Nephron (organoid): ENCODE data around the gene ZNF3.

Experiments used
- H3K27ac Mint-ChIP-seq, 3 experiments: 2 replicates each; pipeline ENCODE4 v1.8.0; 2020; ENCODE audit warnings: mixed read lengths in 3 of 3, mild to moderate bottlenecking in 2 of 3, moderate library complexity in 1 of 3
- H3K27me3 Mint-ChIP-seq: 2 replicates; pipeline ENCODE4 v1.8.0; 2021; ENCODE audit warnings: low read depth, mild to moderate bottlenecking, moderate library complexity, mixed read lengths
- H3K36me3 Mint-ChIP-seq: 2 replicates; pipeline ENCODE4 v1.8.0; 2020; ENCODE audit warnings: low read depth, mixed read lengths
- H3K4me1 Mint-ChIP-seq: 2 replicates; pipeline ENCODE4 v1.8.0; 2020; ENCODE audit warnings: mixed read lengths
- H3K4me3 Mint-ChIP-seq, 3 experiments: 2 replicates each; pipeline ENCODE4 v1.8.0; 2020; ENCODE audit warnings: mild to moderate bottlenecking in 3 of 3, mixed read lengths in 3 of 3, moderate library complexity in 2 of 3
- H3K9me3 Mint-ChIP-seq: 2 replicates; pipeline ENCODE4 v1.8.0; 2020; ENCODE audit warnings: mixed read lengths
- TF ChIP-seq, protein P1 (sequence below), 3 experiments: fragments of 200-600 bp; sonication (generic); IDR thresholded peaks; one replicate each; pipeline ENCODE4 v1.5.0; 2021; ENCODE audit warnings: antibody characterized with exemption in 3 of 3; ENCODE audit not compliant: unreplicated experiment in 3 of 3

ZNF3 gene

GRCh38 chr7:100049441-100050291 lies 31.9 kb downstream of the ZNF3 start, which contains the start of gene ZSCAN21:
Gene ZSCAN21 (plus strand): TSS chr7:100049774. CDS start chr7:100057007, 7,233 bp downstream.
- H3K9me3 Mint-ChIP-seq: no peaks in the 10 kb centered on the region
- TF ChIP-seq, protein P1, sequence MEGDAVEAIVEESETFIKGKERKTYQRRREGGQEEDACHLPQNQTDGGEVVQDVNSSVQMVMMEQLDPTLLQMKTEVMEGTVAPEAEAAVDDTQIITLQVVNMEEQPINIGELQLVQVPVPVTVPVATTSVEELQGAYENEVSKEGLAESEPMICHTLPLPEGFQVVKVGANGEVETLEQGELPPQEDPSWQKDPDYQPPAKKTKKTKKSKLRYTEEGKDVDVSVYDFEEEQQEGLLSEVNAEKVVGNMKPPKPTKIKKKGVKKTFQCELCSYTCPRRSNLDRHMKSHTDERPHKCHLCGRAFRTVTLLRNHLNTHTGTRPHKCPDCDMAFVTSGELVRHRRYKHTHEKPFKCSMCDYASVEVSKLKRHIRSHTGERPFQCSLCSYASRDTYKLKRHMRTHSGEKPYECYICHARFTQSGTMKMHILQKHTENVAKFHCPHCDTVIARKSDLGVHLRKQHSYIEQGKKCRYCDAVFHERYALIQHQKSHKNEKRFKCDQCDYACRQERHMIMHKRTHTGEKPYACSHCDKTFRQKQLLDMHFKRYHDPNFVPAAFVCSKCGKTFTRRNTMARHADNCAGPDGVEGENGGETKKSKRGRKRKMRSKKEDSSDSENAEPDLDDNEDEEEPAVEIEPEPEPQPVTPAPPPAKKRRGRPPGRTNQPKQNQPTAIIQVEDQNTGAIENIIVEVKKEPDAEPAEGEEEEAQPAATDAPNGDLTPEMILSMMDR (IDR thresholded peaks at IDR 0.05; ENCODE audit: unreplicated experiment in 3 of 3): no peak
- peak within 1 kb of the TSS; percentile 92 to 97 (median 95) for H3K4me3 Mint-ChIP-seq
- H3K36me3 Mint-ChIP-seq: peaks cover 9% of the 10 kb centered on the region
- peaks cover 19% of the 10 kb centered on the region for H3K4me1 Mint-ChIP-seq
- peak within 1 kb of the TSS; percentile 95 to 99 (median 97) for H3K27ac Mint-ChIP-seq
- H3K27me3 Mint-ChIP-seq: no peaks in the 10 kb centered on the region

GRCh38 chr7:100048680-100049079 lies 32.8 kb downstream of the ZNF3 start:
- Mint-ChIP-seq H3K4me3 (peak overlapping the region; percentile 72 to 87 (median 82)), H3K27me3 (no peaks in the 10 kb centered on the region), H3K4me1 (peaks cover 19% of the 10 kb centered on the region), H3K27ac (peak overlapping the region; percentile 78 to 99 (median 95)), H3K9me3 (no peaks in the 10 kb centered on the region), H3K36me3 (peaks cover 9% of the 10 kb centered on the region)
- TF ChIP-seq, protein P1 (IDR thresholded peaks at IDR 0.05; ENCODE audit: unreplicated experiment in 3 of 3): no peak

DNA sequence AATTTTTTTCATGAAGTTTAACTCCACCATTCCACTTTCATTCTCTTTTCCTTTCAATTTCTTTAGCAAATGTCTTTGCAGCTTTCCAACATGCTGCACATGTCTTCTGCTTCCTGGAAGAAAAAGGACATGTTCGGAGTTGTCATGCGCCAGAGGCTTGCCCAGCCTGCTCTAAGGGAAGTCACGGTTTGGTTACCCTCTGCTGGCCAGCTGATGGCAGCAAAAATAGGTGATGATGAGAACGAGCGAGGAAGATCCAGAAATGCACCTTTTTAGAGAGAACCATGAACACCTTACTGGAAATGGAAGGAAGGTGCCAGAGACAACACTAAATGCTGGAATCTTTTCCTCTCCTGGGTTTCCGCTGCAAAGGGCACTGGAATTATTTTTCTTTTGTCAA lies 36.8 kb downstream of the ZNF3 start:
- Mint-ChIP-seq H3K4me3 (no peak overlapping the region), H3K27ac (peak overlapping the region in 1 of 3 experiments; percentile 60), H3K27me3 (no peaks in the 10 kb centered on the region), H3K9me3 (no peaks in the 10 kb centered on the region), H3K36me3 (peaks cover 5% of the 10 kb centered on the region), H3K4me1 (no peaks in the 10 kb centered on the region)
- TF ChIP-seq, protein P1 (IDR thresholded peaks at IDR 0.05; ENCODE audit: unreplicated experiment in 3 of 3): no peak

DNA sequence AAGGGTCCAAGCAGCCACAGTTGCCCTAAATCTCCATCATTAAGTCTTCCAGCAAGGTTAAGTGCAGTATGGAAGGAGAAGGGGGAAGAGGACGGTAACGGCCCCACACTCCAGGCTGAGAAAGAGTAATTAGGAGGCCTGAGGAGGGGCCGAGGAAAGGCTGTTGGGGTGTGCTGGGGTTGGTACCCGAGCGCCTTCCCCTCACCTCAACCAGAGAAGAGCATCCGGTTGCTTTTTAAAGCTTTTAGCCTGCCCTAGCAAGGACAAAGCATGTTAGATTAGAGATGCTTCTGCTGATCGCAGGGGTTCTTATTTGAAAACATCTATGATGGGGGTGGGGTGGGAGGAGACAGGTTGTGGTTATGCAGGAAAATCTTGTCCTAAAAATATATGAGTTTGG lies 40.9 kb downstream of the ZNF3 start:
- H3K4me1 Mint-ChIP-seq: no peaks in the 10 kb centered on the region
- H3K9me3 Mint-ChIP-seq: no peaks in the 10 kb centered on the region
- TF ChIP-seq, protein P1 (IDR thresholded peaks at IDR 0.05; ENCODE audit: unreplicated experiment in 3 of 3): no peak
- no peak overlapping the region for H3K27ac Mint-ChIP-seq
- no peaks in the 10 kb centered on the region for H3K27me3 Mint-ChIP-seq
- H3K4me3 Mint-ChIP-seq: no peak overlapping the region
- H3K36me3 Mint-ChIP-seq: peaks cover 37% of the 10 kb centered on the region

DNA sequence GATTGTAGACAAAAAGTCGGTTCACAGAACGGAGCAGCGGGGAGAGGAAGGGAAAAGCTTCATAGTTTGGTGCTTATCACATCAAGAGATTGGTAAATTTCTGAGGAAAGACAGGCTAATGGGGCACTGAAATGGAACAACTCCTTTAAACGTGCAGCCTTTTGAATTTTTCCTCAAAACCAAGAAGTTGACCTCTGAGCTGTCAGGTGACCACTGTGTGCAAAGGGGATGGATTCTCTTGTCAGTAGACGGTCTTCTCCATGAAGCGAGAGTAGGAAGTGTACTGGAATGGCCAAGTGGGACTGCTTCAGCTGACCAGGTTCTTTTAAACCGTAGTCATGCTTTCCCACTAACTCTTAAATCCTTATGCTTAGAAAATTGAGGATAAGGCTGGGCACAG lies 43.2 kb downstream of the ZNF3 start:
- H3K4me3 Mint-ChIP-seq: no peak overlapping the region
- H3K36me3 Mint-ChIP-seq: peaks cover 59% of the 10 kb centered on the region
- TF ChIP-seq, protein P1 (IDR thresholded peaks at IDR 0.05; ENCODE audit: unreplicated experiment in 3 of 3): no peak
- no peaks in the 10 kb centered on the region for H3K4me1 Mint-ChIP-seq
- H3K27ac Mint-ChIP-seq: no peak overlapping the region
- no peaks in the 10 kb centered on the region for H3K27me3 Mint-ChIP-seq
- H3K9me3 Mint-ChIP-seq: peaks cover 4% of the 10 kb centered on the region

DNA sequence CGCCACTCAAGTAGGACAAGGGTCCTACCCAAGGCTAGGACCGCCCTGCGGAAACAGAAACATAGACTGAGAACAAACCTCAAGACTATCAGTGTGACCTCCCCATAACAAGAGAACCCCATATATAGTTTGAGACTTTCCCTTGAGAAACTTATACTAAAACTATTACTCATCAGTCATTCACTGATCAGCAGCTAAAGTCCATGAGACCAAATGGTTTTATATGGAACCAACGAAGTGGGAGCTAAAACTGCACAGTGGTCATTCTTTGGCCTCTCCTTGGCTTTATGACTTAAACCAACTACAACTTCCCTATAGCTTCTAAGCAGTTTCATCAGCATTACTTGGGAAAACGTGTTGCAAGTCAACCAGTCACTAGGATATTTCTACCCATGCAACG lies 45.6 kb downstream of the ZNF3 start:
- Mint-ChIP-seq H3K4me3 (no peak overlapping the region), H3K36me3 (peaks cover 76% of the 10 kb centered on the region), H3K9me3 (peaks cover 7% of the 10 kb centered on the region), H3K4me1 (no peaks in the 10 kb centered on the region), H3K27ac (no peak overlapping the region), H3K27me3 (no peaks in the 10 kb centered on the region)
- TF ChIP-seq, protein P1 (IDR thresholded peaks at IDR 0.05; ENCODE audit: unreplicated experiment in 3 of 3): no peak
